Adrenal gland (tissue), 12 donors: Measurements from ENCODE around the gene IER5. TPM values are rescaled to one million over a fixed set of nuclear protein-coding genes. Genes with fewer than 3 reads are reported as not detected.

Source experiments
- DNase-seq, 7 donors: peaks; one replicate each; pipeline ENCODE4 v3.0.0-alpha.2; 2019 to 2020
- H3K27ac ChIP-seq, 5 donors: fragments of 200-600 bp; sonication (generic) in 4 of 5; 1 replicate in 3 of 5; 2 replicates in 2 of 5; pipeline versions ENCODE4 v1.5.1 to v1.8.0; 2016 to 2020; ENCODE audit warnings: mild to moderate bottlenecking in 1 of 5
- H3K27me3 ChIP-seq: fragments of 200-600 bp; 2 replicates; pipeline ENCODE4 v1.8.0; 2021
- H3K36me3 ChIP-seq, 2 donors: fragments of 200-600 bp; replicated peaks in 1 of 2; 1 replicate in 1 of 2; 2 replicates in 1 of 2; pipeline versions ENCODE4 v1.5.1 to v1.8.0; 2018 to 2022
- H3K4me1 ChIP-seq, 2 donors: fragments of 200-600 bp; replicated peaks in 1 of 2; 1 replicate in 1 of 2; 2 replicates in 1 of 2; pipeline versions ENCODE4 v1.5.1 to v1.8.0; 2018 to 2021
- H3K4me3 ChIP-seq, 4 donors: fragments of 200-600 bp; sonication (generic) in 3 of 4; one replicate each; pipeline ENCODE4 v1.5.1; 2016 to 2018
- H3K9me3 ChIP-seq, 3 donors: fragments of 200-600 bp; sonication (generic) in 1 of 3; replicated peaks in 1 of 3; 1 replicate in 2 of 3; 2 replicates in 1 of 3; pipeline versions ENCODE4 v1.5.1 to v1.8.0; 2016 to 2021
- POLR2A ChIP-seq, 2 donors: fragments of 450-650 bp; IDR thresholded peaks; one replicate each; pipeline ENCODE4 v1.6.1; 2017; ENCODE audit warnings: antibody characterized with exemption in 2 of 2, mild to moderate bottlenecking in 2 of 2, moderate library complexity in 1 of 2
- WGBS, 4 donors: extraction: QIAGEN DNeasy Blood & Tissue Kit in 2 of 4; methylation state at CpG; one replicate each; pipeline versions ENCODE4 v1.1.5 to v1.1.7; 2013 to 2017; 5-methylcytosine and 5-hydroxymethylcytosine counted together
- intact Hi-C, 2 donors: fragments of 100-400 bp; cut with DNase I; formaldehyde crosslinking; loops; one replicate each; pipeline versions ENCODE4 v1.14.1 to v1.15.0; 2022 to 2023
- polyA plus RNA-seq, 3 donors: library from polyadenylated mRNA; stranded (reverse); fragments of 200-250 nt in 2 of 3; fragments of 350-450 nt in 1 of 3; fragmentation: Illumina TruSeq in 1 of 3; extraction: RNeasy Lipid Tissue Mini Kit (QIAGEN cat#74804) in 1 of 3; gene quantifications; one replicate each; pipeline ENCODE4 v1.2.3, GENCODE V29; 2013 to 2014
- total RNA-seq, 9 donors: library from RNA; depleted of rRNA in 4 of 9; stranded (reverse); fragments of >200 nt in 4 of 9; fragments of 120-200 nt in 1 of 9; fragmentation: NEBNext Ultra II Directional in 1 of 9; extraction: Animal tissue kit (Norgen Biotek cat#: 25700) in 1 of 9; gene quantifications; one replicate each; pipeline versions ENCODE4 v1.1.0 to v1.2.4, GENCODE V29; 2013 to 2023
- TF ChIP-seq, protein P1 (sequence below), 6 experiments: fragments of 450-650 bp in 4 of 6; fragments of 200-600 bp in 2 of 6; sonication (generic) in 1 of 6; IDR thresholded peaks; 1 replicate in 5 of 6; 2 replicates in 1 of 6; pipeline versions ENCODE4 v1.5.1 to v1.8.0; 2016 to 2021; ENCODE audit warnings: antibody characterized with exemption in 6 of 6, mild to moderate bottlenecking in 2 of 6, moderate library complexity in 1 of 6
- donor health status: healthy with polysubstance abuse.
- donor health status: Bipolar disorder and iron deficiency.
- donor health status: DM: yes; HTN: yes; CAD: no.
- donor health status: DM: no; HTN: no; CAD: no.
- donor health status: DM: no; HTN: no; CAD: no.
- donor health status: DM: yes; HTN: yes; CAD: no.

IER5 gene
- total and polyA plus RNA-seq, 12 donors: 2.0 to 19.2 (median 8.9) TPM

DNA sequence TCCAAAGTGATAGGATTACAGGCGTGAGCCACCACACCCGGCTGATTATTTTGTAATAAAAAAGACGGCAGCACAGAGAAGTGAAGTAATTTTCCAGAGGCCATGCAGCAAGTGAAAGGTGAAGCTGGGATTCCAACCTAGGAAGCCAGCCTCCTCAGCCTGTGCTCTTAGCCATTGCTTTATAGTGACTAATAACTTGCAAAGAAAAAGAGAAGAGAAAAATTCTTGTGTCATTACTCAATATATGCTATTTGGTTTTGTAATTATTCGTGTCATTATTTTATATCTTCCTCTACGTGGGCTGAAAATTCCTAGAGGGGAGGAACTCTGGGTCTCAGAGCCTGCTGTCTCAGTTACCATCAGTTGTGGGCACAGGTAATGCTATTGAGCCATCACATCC is 1.6 kb upstream of the IER5 start:
- no peaks in the 10 kb centered on the region for H3K27me3 ChIP-seq
- no peak overlapping the region for H3K4me3 ChIP-seq
- H3K9me3 ChIP-seq: no peaks in the 10 kb centered on the region
- DNase-seq: no peak
- H3K36me3 ChIP-seq: no peaks in the 10 kb centered on the region
- H3K4me1 ChIP-seq: peaks cover 15 to 22% of the 10 kb centered on the region in 2 donors
- TF ChIP-seq, protein P1, sequence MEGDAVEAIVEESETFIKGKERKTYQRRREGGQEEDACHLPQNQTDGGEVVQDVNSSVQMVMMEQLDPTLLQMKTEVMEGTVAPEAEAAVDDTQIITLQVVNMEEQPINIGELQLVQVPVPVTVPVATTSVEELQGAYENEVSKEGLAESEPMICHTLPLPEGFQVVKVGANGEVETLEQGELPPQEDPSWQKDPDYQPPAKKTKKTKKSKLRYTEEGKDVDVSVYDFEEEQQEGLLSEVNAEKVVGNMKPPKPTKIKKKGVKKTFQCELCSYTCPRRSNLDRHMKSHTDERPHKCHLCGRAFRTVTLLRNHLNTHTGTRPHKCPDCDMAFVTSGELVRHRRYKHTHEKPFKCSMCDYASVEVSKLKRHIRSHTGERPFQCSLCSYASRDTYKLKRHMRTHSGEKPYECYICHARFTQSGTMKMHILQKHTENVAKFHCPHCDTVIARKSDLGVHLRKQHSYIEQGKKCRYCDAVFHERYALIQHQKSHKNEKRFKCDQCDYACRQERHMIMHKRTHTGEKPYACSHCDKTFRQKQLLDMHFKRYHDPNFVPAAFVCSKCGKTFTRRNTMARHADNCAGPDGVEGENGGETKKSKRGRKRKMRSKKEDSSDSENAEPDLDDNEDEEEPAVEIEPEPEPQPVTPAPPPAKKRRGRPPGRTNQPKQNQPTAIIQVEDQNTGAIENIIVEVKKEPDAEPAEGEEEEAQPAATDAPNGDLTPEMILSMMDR (IDR thresholded peaks at IDR 0.05): no peak
- TF ChIP-seq POLR2A (IDR thresholded peaks at IDR 0.05): no peak
- H3K27ac ChIP-seq: peak overlapping the region in 1 of 5 donors; percentile 18
- intact Hi-C loops: loop anchor here in 1 of 2 donors (2.0 kb wide), 1 partner anchor 56 kb away; no protein-coding TSS in a partner anchor
- WGBS, 4 donors: 59 to 74% (median 66%) methylated on average over 5 of the region's 5 CpGs

DNA sequence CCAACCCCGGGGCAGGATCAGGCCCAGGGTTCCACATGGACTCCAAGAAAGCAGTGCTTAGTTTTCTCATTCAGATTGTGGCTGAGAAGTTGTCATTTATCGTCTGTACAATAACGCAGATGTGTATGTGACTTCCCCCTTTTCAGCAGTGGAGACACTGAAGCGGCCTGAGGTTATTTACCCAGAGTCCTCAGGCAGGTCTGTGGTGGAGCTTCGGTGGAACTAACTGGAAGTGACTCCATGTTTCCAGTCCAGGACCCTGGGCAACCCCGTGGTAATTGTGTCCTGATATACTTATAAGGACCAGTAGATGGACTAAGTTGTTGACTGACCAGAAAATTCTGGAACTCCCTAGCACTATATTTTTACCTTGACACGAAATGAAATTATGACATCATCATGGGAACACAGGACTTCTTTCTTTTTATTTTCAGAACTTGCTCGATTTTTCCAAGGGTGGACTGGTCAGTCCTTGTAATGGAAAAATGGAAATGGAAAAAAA is 1.0 kb upstream of the IER5 start:
- H3K9me3 ChIP-seq: no peaks in the 10 kb centered on the region
- no peak overlapping the region for H3K4me3 ChIP-seq
- no peaks in the 10 kb centered on the region for H3K27me3 ChIP-seq
- intact Hi-C loops: loop anchor here in 1 of 2 donors (2.0 kb wide), 1 partner anchor 55 kb away; no protein-coding TSS in a partner anchor
- DNase-seq: peak in 2 of 7 donors; percentile 29 to 40
- WGBS, 4 donors: 62 to 76% (median 72%) methylated on average over 8 of the region's 8 CpGs
- peak overlapping the region in 1 of 5 donors; percentile 18 for H3K27ac ChIP-seq
- TF ChIP-seq, protein P1 (IDR thresholded peaks at IDR 0.05): no peak
- no peak for TF ChIP-seq POLR2A (IDR thresholded peaks at IDR 0.05)
- peaks cover 16 to 24% of the 10 kb centered on the region in 2 donors for H3K4me1 ChIP-seq
- H3K36me3 ChIP-seq: no peaks in the 10 kb centered on the region

DNA sequence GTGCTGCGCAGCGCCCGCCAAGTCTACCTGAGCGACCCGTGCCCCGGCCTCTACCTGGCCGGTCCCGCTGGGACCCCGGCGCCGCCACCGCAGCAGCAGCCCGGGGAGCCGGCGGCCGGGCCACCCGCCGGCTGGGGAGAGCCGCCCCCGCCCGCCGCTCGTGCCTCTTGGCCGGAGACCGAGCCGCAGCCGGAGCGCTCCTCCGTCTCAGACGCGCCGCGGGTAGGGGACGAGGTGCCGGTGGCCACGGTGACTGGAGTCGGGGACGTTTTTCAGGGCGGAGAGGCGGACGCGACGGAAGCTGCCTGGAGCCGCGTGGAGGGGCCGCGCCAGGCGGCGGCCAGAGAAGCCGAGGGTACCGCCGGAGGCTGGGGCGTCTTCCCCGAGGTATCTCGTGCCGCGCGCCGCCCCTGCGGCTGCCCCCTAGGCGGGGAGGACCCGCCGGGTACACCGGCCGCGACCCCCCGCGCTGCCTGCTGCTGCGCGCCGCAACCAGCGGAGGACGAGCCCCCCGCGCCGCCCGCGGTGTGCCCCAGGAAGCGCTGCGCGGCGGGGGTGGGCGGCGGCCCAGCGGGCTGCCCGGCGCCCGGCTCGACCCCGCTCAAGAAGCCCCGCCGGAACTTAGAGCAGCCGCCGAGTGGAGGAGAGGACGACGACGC is 646 bp downstream of the IER5 start:
- H3K9me3 ChIP-seq: no peaks in the 10 kb centered on the region
- H3K27ac ChIP-seq: peak overlapping the region; percentile 12 to 93 (median 83)
- TF ChIP-seq POLR2A (IDR thresholded peaks at IDR 0.05): no peak
- TF ChIP-seq, protein P1 (IDR thresholded peaks at IDR 0.05): no peak
- no peaks in the 10 kb centered on the region for H3K27me3 ChIP-seq
- peak; percentile 36 to 62 (median 45) for DNase-seq
- 0% methylated on average over 41 to 97 of the region's 97 CpGs; no CpG with 5 or more reads in 1 of the 4 donors for WGBS, 4 donors
- peaks cover 16 to 24% of the 10 kb centered on the region in 2 donors for H3K4me1 ChIP-seq
- no peaks in the 10 kb centered on the region for H3K36me3 ChIP-seq
- H3K4me3 ChIP-seq: peak overlapping the region; percentile 34 to 92 (median 68)
- intact Hi-C loops: loop anchor here in 1 of 2 donors (2.0 kb wide), 1 partner anchor 54 kb away; no protein-coding TSS in a partner anchor

DNA sequence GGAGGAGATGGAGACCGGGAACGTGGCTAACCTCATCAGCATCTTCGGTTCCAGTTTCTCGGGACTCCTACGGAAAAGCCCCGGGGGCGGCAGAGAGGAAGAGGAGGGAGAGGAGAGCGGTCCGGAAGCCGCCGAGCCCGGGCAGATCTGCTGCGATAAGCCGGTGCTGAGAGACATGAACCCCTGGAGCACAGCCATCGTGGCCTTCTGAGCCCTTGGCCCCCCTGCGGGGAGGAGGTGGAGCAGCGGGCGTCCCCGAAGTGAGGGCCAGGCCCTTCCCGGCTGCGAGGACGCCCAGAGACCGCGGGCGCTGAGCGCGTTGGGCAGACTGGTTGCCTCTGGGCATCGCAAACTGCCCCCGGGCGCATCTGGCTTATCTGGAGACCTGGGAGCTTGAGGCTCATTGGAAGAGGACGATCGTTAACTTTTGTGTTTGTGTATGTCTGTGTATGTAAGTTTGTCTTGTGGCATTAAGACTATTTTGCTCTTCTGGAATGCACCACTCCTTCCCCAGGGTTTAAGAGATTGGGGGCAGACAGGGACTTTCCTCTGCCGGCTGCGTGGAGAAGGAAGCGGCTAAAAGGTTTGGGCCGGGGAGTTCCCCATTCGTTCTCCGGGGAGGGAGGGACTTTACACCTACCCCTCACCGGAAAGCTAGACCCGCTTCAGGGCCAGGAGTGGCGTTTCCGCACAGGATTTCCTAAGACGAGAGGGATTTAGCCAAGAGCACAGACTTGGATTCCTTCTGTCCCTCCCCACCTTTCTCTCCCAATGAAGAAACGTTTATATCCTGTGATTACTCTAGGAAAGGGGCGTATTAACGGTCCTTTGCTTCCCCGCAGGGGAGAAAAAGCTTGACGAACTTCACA is 1.4 kb downstream of the IER5 start:
- Histone ChIP-seq H3K9me3 (no peaks in the 10 kb centered on the region), H3K36me3 (no peaks in the 10 kb centered on the region), H3K27me3 (no peaks in the 10 kb centered on the region), H3K27ac (peak overlapping the region in 4 of 5 donors; percentile 77 to 93 (median 83)), H3K4me1 (peaks cover 16 to 22% of the 10 kb centered on the region in 2 donors), H3K4me3 (peak overlapping the region; percentile 34 to 92 (median 68))
- 1 to 3% (median 2%) methylated on average over 21 to 48 of the region's 48 CpGs for whole genome bisulfite sequencing, 4 donors
- TF ChIP-seq, protein P1 (IDR thresholded peaks at IDR 0.05): peak in 1 of 6 experiments; percentile 22
- peak in 1 of 2 donors; percentile 39 for TF ChIP-seq POLR2A (IDR thresholded peaks at IDR 0.05)
- DNase-seq: peak; percentile 75 to 89 (median 79)
- intact Hi-C loops: loop anchor here in 1 of 2 donors (2.0 kb wide), 1 partner anchor 53 kb away; no protein-coding TSS in a partner anchor
